ENCODE data around the gene ALDH16A1. TPM values are rescaled to one million over a fixed set of nuclear protein-coding genes. Genes with fewer than 3 reads are reported as not detected.

The ALDH16A1 gene
- total RNA-seq, 1 experiment from 2014 or later: 40.9 TPM

GRCh38 chr19:49447485-49448431, 5.3 kb upstream of the ALDH16A1 start:
- TF ChIP-seq EZH2 (IDR thresholded peaks at IDR 0.05; ENCODE audit: low read depth): no peak
- no peak for TF ChIP-seq CTCF (conservative IDR thresholded peaks at IDR 0.05)
- intact Hi-C loops (cut with micrococcal nuclease; ENCODE audit: unreplicated experiment): loop anchor here (10.0 kb wide), 1 partner anchor 183 kb away; no protein-coding TSS in a partner anchor
- peak in 1 of 2 experiments; percentile 33 for DNase-seq
- Histone ChIP-seq H3K9me2 (ENCODE audit: insufficient read depth) (no peaks in the 10 kb centered on the region), H2AFZ (no peak overlapping the region), H3K36me3 (ENCODE audit: low read depth) (peaks cover 7% of the 10 kb centered on the region; the same call in 1 of the 2 replicates), H4K20me1 (ENCODE audit: insufficient read depth) (no peaks in the 10 kb centered on the region), H3F3A (ENCODE audit: insufficient read depth, low read depth) (peaks cover 55% of the 10 kb centered on the region), H3K9me3 (ENCODE audit: insufficient read depth, low read depth) (no peaks in the 10 kb centered on the region), H3K4me2 (no peak overlapping the region), H3K4me1 (replicated peaks; ENCODE audit: insufficient read depth) (peaks cover 13% of the 10 kb centered on the region), H3K27me3 (ENCODE audit: insufficient read depth, low read depth) (no peaks in the 10 kb centered on the region), H3K79me2 (ENCODE audit: low read depth) (peaks cover 33% of the 10 kb centered on the region), H3K27ac (no peak overlapping the region), H3K4me3 (no peak overlapping the region)
- POLR2A ChIA-PET (ENCODE audit: unreplicated experiment): no interaction called here
- BruUV-seq (replicated peaks): no TSS peak
- CTCF ChIA-PET: no interaction called here

GRCh38 chr19:49448432-49448786, 4.6 kb upstream of the ALDH16A1 start:
- peaks cover 13% of the 10 kb centered on the region for H3K4me1 ChIP-seq (replicated peaks; ENCODE audit: insufficient read depth)
- BruUV-seq (replicated peaks): no TSS peak
- no peak overlapping the region for H3K4me3 ChIP-seq
- peaks cover 33% of the 10 kb centered on the region for H3K79me2 ChIP-seq (ENCODE audit: low read depth)
- no peak for TF ChIP-seq CTCF (conservative IDR thresholded peaks at IDR 0.05)
- no peak for TF ChIP-seq EZH2 (IDR thresholded peaks at IDR 0.05; ENCODE audit: low read depth)
- no peak overlapping the region for H3K4me2 ChIP-seq
- no peak overlapping the region for H3K27ac ChIP-seq
- H3K36me3 ChIP-seq (ENCODE audit: low read depth): peaks cover 7% of the 10 kb centered on the region; the same call in 1 of the 2 replicates
- ChIA-PET CTCF (no interaction called here), POLR2A (ENCODE audit: unreplicated experiment) (no interaction called here)
- H4K20me1 ChIP-seq (ENCODE audit: insufficient read depth): no peaks in the 10 kb centered on the region
- DNase-seq: no peak
- peaks cover 56% of the 10 kb centered on the region for H3F3A ChIP-seq (ENCODE audit: insufficient read depth, low read depth)
- no peaks in the 10 kb centered on the region for H3K9me2 ChIP-seq (ENCODE audit: insufficient read depth)
- intact Hi-C loops (cut with micrococcal nuclease; ENCODE audit: unreplicated experiment): loop anchor here (10.0 kb wide), 1 partner anchor 184 kb away; no protein-coding TSS in a partner anchor
- H2AFZ ChIP-seq: no peak overlapping the region
- H3K9me3 ChIP-seq (ENCODE audit: insufficient read depth, low read depth): no peaks in the 10 kb centered on the region
- H3K27me3 ChIP-seq (ENCODE audit: insufficient read depth, low read depth): no peaks in the 10 kb centered on the region

- Histone ChIP-seq H4K20me1 (ENCODE audit: insufficient read depth) (no peaks in the 10 kb centered on the region), H3K4me3 (peak overlapping the region; percentile 87), H3K4me2 (peak overlapping the region; percentile 98), H3K9me3 (ENCODE audit: insufficient read depth, low read depth) (no peaks in the 10 kb centered on the region), H3K79me2 (ENCODE audit: low read depth) (peaks cover 51% of the 10 kb centered on the region), H3K27ac (0 out of 2 replicates have a peak overlapping the region, but pooled peaks have one; percentile 13), H3F3A (ENCODE audit: insufficient read depth, low read depth) (peaks cover 49% of the 10 kb centered on the region), H3K9me2 (ENCODE audit: insufficient read depth) (no peaks in the 10 kb centered on the region), H2AFZ (peak overlapping the region; percentile 98; the same call in 1 of the 2 replicates), H3K4me1 (replicated peaks; ENCODE audit: insufficient read depth) (peaks cover 13% of the 10 kb centered on the region), H3K27me3 (ENCODE audit: insufficient read depth, low read depth) (no peaks in the 10 kb centered on the region), H3K36me3 (ENCODE audit: low read depth) (peaks cover 7% of the 10 kb centered on the region)
- TF ChIP-seq CTCF (conservative IDR thresholded peaks at IDR 0.05) (no peak), EZH2 (IDR thresholded peaks at IDR 0.05; ENCODE audit: low read depth) (no peak)
- CTCF ChIA-PET: no interaction called here
- no TSS peak for BruUV-seq (replicated peaks)
- intact Hi-C loops (cut with micrococcal nuclease; ENCODE audit: unreplicated experiment): no loop called here
- DNase-seq: no peak
- POLR2A ChIA-PET (ENCODE audit: unreplicated experiment): no interaction called here
Observed at GRCh38 chr19:49450405-49450804, 2.6 kb upstream of the ALDH16A1 start.
